C4-2B (cell line): Measurements from ENCODE around the gene CCDC110.

ENCODE experiments used
- H3K27ac ChIP-seq: fragments of 450-650 bp; 2 replicates; pipeline ENCODE4 v1.5.1; 2017
- CTCF ChIP-seq: fragments of 450-650 bp; conservative IDR thresholded peaks from 2 replicates; pipeline ENCODE4 v1.5.1; 2017; ENCODE audit warnings: mild to moderate bottlenecking
- ZFX ChIP-seq: fragments of 450-650 bp; IDR thresholded peaks from 2 replicates; pipeline ENCODE4 v1.6.1; 2017

Gene CCDC110

GRCh38 chr4:185471235-185472102 is at the start of gene CCDC110:
Gene CCDC110, minus strand, starts transcription at chr4:185471733. Its CDS starts 50 bp downstream, at chr4:185471683.
- TF ChIP-seq ZFX (no peak), CTCF (peak; percentile 70)
- H3K27ac ChIP-seq: peak within 1 kb of the TSS; percentile 61

GRCh38 chr4:185520119-185520518 is 48.6 kb upstream of the CCDC110 start:
- H3K27ac ChIP-seq: no peak overlapping the region
- TF ChIP-seq CTCF (no peak), ZFX (no peak)

- no peak overlapping the region for H3K27ac ChIP-seq
- TF ChIP-seq ZFX (no peak), CTCF (no peak)
These were observed 47.0 kb upstream of the CCDC110 start for GRCh38 chr4:185518494-185518893.

- H3K27ac ChIP-seq: no peak overlapping the region
- no peak for TF ChIP-seq ZFX
- TF ChIP-seq CTCF: no peak
These were observed 46.5 kb upstream of the CCDC110 start for GRCh38 chr4:185518069-185518468.

- H3K27ac ChIP-seq: no peak overlapping the region
- no peak for TF ChIP-seq ZFX
- TF ChIP-seq CTCF: no peak
These were observed 43.7 kb upstream of the CCDC110 start for GRCh38 chr4:185515248-185515647.

- peak overlapping the region; percentile 53 for H3K27ac ChIP-seq
- TF ChIP-seq ZFX: no peak
- no peak for TF ChIP-seq CTCF
These were observed 42.7 kb upstream of the CCDC110 start for GRCh38 chr4:185514182-185514697.

GRCh38 chr4:185513489-185514181 is 42.1 kb upstream of the CCDC110 start:
- peak overlapping the region; percentile 53 for H3K27ac ChIP-seq

More at GRCh38 chr4:185513489-185514181, 42.1 kb upstream of the CCDC110 start:
- TF ChIP-seq CTCF (no peak), ZFX (no peak)
